HG03571 (cell line): Measurements from ENCODE around the gene OR51G2.
"Not testable (repeated sequence)": the region's sequence is repeated elsewhere in the genome, so short reads cannot be mapped to it uniquely, and the experiment has no call there.

ENCODE experiments used
- ATAC-seq: cut with Tn5 transposase; IDR thresholded peaks from one replicate; pipeline ENCODE4 v1.9.1; 2021; ENCODE audit not compliant: unreplicated experiment

OR51G2 gene, protein sequence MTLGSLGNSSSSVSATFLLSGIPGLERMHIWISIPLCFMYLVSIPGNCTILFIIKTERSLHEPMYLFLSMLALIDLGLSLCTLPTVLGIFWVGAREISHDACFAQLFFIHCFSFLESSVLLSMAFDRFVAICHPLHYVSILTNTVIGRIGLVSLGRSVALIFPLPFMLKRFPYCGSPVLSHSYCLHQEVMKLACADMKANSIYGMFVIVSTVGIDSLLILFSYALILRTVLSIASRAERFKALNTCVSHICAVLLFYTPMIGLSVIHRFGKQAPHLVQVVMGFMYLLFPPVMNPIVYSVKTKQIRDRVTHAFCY

DNA sequence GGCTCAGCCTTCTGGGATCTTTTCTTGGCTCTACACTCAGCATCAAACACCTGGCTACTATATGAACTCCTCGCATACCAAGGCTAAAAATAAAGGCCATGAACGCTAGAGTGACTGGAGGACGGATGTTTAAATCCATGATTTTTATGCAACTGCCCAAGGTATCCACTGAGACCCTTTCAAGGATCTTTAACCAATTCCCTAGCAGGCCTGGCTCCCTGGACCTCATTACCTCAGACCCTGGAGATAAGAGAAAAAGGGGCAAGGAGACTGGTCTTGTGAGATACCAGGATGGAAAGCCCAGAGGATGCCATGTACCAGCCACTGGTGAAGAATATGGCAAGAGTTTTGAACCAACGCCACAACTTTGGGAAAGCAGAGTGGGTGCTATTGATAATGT, at the start of gene OR51G2:
Gene OR51G2 (minus strand): TSS at position 101 of the 400 bp plus-strand sequence. CDS start 3,687 bp downstream, outside the sequence.
- no peak for ATAC-seq

DNA sequence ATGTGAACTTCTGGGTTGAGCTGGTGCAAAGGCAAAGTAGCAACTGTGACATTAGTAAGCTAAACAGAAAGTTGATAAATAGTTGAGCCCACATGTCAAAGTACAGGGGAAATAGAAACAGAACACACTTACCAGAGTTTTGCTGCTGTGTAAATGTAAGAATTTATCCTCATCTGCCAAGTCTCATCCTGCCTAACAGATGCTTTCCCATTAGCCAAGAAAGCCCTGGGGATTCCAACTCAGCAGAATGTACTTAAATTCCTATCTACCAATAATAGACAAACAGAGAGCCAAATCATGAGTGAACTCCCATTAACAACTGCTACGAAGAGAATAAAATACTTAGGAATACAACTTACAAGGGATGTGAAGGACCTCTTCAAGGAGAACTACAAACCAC, 43.7 kb upstream of the OR51G2 start:
- no peak for ATAC-seq

DNA sequence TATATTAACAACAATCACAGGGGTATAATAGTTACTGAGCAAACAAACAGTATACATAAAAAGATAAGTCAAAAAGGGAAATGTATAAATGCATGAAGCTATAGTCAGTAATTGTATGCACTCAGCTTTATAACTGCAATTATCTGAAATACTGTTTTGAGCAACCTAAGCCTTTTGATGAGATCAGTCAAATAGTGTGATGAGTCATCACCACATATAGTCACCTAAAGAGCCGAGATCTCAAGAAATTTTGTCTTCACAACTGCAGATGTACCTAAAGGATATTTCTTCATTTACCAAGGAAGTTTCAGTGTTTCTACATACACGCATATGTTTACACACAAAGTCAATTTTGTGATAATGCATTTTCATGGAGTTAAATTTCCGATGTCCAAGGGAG, 41.7 kb upstream of the OR51G2 start:
- no peak for ATAC-seq

DNA sequence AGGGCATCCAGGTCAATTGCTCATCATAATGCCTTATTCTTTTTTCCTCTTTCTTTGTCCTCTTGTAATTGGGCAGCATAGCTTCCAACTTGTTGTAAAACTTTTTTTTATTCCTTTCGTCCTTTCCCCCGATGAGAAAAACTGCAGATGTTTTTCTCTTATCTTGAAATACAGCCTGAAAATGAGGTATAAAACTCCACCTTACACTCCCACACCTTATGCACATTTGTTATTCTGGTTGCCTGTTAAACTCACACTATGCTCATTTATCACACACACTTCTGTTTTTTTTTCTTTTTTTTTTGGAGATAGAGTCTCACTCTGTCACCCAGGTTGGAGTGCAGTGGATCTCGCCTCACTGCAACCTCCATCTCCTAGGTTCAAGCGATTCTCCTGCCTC, 38.2 kb upstream of the OR51G2 start:
- ATAC-seq: no peak

DNA sequence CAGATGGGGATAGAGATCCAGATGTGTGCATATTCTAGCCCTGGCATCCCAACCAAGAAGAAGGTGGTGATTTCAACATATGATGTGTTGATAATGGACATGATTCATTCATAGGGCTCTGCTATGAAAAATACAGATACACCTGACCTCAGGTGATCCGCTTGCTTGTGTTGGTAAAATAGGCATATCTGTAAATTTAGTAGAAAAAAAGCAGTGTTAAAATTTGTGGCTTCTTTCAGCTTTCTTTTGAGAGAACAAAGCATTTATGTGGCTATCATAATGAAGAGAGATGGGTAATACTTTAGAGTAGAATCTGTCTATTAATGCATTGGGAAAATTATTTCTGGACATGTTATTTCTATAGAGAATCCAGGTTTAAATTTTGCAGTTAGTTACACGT, 36.5 kb upstream of the OR51G2 start, which contains the start of gene OR51A2:
Gene OR51A2 (minus strand): TSS at position 101 of the 400 bp plus-strand sequence. CDS start 0 bp downstream, at position 101.
- not testable (repeated sequence) for ATAC-seq

DNA sequence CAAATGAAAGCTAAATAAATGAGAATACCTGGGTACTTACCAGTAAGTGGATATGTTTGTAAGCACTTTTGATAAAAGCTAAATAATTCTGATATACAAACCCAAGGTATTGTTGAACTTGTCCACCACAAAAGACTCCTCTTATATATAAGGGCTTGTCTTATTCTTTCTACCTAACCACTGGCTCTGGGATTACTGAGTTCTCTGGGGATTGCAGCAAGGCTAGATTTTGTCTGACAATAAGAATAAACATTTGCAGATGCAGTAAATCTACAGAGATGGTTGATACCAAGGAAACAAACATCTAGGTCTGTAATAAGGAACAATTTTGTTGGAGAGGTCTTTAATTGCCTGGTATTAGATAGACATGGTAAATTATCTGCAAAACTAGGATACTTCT, 28.4 kb upstream of the OR51G2 start, which contains the start of gene OR51A4:
Gene OR51A4 (minus strand): TSS at position 101 of the 400 bp plus-strand sequence. CDS start 505 bp downstream, outside the sequence.
- ATAC-seq: no peak

DNA sequence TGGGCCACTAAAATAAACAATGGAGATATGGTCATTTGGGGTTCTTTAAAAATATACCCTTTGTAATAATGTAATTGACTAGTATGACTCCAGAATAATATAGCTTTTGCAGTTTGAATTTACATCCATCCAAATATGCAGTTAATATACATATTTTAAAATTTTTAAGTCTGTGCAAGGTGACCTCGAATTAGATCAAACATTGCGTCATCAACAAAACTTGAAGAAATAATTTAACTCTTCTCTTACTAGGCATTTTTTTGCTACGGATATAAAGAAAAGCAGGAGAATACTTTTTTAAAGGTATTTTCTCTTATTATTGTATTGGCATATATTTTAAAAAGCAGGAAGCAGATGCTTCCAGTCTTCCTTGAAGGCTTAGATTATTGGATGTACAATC, 17.6 kb upstream of the OR51G2 start:
- no peak for ATAC-seq

DNA sequence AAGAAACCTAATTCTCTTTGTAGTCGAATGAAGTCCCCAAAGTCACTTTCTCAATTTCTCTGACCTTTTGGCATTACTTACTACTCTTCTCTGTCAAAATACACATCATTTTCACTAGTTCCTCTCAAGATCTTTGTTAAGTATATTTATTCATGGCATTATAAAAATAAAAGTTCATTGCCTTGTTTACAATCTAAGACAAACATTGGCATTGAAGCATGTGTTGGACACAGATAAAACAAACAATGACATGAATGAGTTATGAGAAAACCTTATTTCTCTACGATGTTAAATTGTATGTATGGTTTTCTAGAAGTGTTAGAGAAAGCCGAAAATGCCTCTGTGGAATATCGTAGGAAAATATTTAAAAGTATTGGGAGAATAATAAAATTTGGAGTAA, 13.6 kb upstream of the OR51G2 start:
- ATAC-seq: no peak

DNA sequence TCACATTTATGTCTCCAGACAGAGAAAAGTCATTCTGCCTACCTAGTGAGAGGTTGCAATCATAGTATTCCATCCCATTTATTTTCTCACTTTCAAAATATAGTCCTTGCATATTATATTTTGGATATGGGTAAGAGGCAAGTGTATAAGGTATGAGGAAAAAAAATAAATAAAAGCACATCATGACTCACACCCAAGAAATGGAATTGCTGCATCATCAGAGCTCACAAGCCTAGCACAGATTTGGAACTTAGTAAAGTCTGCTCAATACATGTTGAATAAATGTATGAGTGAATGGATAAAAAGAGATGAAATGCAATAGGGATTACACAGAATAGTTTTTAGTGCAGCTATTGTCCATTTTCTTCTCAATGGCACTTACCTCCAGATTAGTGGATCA, 7.5 kb upstream of the OR51G2 start:
- ATAC-seq: no peak

DNA sequence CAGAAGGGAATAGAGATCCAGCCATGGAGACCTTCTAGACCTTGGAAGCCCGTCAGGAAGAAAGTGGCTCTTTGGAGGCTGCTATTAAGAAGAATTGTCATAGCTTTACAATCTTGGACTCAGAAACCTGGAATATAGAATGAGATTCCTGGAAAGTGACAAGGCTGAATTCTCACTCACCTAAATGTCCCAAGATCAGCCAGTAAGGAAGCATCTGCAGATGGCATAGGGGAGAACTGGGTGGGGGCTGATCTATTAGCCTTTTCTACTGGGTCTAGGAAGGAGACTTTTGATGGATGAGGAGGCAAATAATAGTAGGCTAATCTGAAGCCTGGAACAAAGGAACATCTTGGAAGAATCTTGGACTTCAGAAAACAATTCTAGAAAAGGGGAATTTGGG, 5.1 kb upstream of the OR51G2 start, which contains the start of gene OR51G1:
Gene OR51G1 (minus strand): TSS at position 101 of the 400 bp plus-strand sequence. CDS start 0 bp downstream, at position 101.
- no peak for ATAC-seq

DNA sequence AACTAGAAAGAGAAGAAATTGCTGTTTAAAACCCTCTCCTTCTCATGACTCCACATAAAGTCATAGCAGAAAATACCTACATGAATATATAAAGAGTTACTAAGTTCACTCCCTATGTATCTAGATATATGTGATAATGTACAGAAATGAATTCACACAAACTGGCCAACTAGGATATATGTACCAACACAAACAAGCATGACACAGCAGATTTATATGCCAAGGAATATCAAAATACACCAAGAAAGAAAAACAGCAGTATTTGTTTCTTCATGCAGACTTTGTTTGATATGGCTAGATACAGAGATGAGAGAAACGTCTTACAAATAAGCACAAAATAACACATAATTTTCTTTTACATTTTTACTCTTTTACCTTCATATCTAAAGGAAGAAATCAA, 3.2 kb upstream of the OR51G2 start:
- no peak for ATAC-seq

DNA sequence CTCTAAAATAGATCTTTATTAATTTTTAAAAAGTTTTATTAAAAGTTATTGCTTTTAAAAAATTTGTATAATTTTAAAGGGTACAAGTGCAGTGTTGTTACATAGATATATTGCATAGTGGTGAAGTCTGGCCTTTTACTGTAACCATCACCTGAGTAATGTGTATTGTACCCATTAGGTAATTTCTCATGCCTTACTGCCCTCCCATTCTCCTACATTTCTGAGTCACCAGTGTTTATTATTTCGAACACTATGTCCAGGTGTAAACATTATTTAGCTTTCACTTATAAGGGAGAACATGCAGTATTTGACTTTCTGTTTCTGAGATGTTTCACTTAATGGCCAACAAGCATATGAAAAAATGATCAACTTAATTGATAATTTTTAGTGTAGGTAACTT, 2.6 kb upstream of the OR51G2 start:
- no peak for ATAC-seq

DNA sequence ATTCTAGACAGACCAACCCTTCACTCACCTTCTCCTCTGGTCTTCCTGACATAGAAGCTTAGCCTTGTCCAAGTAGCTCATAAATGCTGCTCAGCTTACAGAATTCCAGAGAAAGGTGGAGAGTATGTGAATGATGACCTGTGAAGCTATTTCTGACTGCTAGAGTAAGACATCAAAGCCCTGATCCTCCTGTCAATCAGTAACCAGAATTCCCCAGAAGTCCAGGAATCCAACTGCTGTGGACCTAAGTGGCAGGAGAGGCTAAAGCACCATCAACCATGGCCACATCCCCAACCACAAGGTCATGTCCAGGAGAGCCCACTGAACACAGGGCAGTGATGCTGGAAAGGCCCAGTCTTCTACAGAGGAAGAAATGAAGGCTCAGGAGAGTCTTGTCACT, 2.6 kb downstream of the OR51G2 start:
- no peak for ATAC-seq

DNA sequence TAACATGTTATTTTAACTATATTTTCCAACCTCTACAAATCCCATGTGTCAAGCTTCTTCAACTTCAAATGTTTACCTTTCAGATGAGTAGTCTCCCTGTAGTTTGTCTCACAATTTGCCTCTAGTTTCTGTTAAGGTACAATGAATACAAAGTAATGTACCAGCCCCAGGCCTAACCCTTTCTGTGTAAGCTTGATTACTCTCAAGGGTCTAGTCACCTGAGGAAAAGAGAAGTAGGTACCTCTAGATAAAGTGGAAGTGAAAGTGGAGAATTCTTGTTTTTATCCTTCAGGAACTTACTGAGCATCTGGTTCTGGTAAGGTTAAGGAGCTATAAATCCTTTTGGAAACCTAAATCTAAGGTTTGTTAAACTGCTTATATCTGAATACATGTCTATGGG, 15.7 kb downstream of the OR51G2 start, which contains the start of gene OR51A7:
Gene OR51A7 (plus strand): TSS at position 300 of the 400 bp plus-strand sequence. CDS start 3,587 bp downstream, outside the sequence.
- no peak for ATAC-seq

DNA sequence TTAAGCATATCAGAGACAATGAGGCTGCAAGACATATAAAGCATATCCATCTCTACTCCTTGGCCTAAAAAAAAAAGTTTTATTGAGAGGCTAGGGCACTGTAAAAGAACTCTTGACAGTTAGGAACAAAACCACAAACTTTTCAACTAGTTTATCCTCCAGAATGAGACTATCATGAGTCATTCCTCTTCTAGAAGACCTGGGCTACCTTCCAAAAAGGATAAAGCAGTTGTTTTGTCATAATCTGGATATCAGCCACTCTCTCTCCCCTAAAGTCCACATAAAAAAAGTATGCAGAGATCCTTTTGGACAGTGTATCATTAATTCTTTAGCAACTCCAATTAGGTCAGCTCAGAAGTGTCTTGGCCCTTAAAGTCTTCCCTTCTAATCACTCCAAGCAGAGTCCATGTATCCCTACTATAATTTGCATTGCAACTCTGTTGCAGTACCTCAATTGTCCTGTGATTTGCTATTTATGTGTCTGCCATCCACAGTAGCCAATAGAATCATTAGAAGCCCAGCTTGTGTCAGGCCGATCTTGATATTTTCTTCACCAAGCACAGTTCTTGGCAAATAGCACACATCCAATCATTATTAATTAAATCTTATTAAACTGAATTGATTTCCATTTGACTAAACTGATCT, 27.0 kb downstream of the OR51G2 start:
- no peak for ATAC-seq

DNA sequence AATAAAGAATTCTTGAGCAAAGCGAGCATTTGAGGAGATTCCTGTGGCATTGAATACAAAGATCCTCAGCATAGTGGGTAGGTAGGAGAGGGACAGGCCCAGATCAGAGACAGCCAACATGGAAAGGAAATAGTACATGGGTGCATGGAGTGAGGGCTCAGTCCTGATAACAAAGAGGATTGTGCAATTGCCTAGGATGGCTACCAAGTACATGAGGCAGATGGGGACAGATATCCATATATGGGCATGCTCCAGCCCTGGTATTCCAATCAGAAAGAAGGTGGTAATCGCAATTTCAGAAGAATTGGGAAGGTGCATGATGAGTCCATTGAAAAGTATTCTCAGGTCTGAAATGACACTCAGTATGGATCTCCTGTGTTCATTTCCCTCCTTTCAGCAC, 28.9 kb downstream of the OR51G2 start:
- ATAC-seq: no peak

DNA sequence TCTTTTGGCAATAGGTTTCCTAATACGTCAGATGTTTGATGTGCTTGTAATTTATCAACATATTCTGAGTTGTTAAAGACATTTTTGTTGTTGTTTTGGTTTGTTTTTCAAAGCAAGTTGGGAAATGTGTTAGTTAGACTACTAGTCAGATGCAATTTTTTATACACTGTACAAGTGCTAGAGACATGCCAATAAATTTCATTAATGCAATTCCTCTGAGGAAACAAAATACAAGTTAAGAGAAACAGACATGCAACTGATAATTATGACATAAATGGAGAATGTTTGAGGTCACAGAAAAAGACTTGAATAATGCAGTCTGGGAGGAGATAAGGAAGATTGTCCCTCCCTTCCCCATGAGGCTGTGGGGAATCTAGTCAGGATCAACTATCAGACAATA, 31.6 kb downstream of the OR51G2 start:
- ATAC-seq: no peak

DNA sequence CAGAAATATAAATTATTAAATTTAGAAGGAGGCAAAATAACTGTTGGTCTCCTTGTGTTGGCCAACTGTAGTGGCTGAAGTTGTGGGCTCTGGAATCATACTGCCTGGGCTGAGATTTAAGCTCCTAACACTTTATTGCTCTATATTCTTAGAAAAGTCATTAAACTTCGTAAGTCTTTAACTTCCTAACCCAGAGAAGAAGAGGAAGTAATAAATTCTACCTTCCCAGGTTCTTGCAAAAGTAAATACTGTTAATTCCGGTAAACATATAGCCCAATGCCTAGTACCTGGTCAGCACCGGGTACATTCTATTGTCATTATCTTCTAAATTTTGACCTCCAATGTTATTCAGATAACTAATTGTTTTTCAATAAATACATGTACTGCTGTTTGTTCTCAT, 33.0 kb downstream of the OR51G2 start:
- no peak for ATAC-seq

DNA sequence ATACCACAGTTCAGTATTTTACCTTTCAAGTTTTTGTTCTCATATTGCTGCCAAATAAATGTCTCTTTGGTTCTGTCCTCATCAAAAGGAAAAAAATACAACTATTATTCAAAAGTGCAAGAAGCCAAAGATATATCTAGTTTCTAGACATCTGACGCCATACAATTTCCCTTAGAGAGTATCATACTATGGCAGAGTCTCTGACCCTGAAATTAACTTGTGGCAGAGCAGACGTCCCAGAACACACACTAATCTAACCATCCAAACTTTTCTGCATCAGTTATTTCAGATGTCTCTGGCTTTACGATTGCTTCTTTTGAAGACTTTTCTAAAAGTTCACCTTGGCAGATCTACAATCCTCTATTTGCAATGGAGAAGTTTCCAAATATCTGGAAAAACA, 34.8 kb downstream of the OR51G2 start:
- no peak for ATAC-seq

DNA sequence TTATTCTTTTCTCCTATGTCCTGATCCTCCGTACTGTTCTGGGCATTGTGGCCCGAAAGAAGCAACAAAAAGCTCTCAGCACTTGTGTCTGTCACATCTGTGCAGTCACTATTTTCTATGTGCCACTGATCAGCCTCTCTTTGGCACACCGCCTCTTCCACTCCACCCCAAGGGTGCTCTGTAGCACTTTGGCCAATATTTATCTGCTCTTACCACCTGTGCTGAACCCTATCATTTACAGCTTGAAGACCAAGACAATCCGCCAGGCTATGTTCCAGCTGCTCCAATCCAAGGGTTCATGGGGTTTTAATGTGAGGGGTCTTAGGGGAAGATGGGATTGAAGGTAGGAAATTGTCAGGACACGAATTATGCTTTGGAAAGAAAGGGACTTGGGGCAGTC, 36.6 kb downstream of the OR51G2 start:
- no peak for ATAC-seq

DNA sequence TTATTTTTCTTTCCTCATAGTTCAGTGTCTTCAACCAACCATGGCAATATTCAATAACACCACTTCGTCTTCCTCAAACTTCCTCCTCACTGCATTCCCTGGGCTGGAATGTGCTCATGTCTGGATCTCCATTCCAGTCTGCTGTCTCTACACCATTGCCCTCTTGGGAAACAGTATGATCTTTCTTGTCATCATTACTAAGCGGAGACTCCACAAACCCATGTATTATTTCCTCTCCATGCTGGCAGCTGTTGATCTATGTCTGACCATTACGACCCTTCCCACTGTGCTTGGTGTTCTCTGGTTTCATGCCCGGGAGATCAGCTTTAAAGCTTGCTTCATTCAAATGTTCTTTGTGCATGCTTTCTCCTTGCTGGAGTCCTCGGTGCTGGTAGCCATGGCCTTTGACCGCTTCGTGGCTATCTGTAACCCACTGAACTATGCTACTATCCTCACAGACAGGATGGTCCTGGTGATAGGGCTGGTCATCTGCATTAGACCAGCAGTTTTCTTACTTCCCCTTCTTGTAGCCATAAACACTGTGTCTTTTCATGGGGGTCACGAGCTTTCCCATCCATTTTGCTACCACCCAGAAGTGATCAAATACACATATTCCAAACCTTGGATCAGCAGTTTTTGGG, 37.2 kb downstream of the OR51G2 start, which contains the start of gene OR51T1:
Gene OR51T1 (plus strand): TSS at position 41 of the 641 bp plus-strand sequence. CDS start 0 bp downstream, at position 41.
- ATAC-seq: no peak

DNA sequence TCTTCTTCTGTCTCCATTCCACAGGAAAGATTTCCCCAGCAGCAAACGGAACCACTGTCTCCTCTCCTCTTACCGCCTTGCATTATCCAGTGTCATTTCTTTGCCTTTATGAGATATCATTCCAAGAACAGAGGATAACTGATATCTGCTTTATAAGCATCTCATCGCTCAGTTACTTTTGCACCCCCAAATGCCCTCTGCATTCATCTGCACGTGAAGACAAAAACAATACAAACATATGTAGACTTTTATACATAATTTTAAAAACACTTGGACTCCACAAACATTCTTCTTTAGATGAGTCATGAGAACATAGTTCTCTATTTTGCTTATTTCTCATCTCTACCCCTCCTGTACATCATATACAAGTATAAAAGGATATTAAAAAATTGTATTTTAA, 38.0 kb downstream of the OR51G2 start:
- ATAC-seq: no peak
